Upper lobe of left lung (tissue), 4 donors: ENCODE results near the gene CCSER2.

Experiments used
- EP300 ChIP-seq, 4 donors: sonication (generic); formaldehyde crosslinking; IDR thresholded peaks; one replicate each; pipeline ENCODE4 v1.5.1; 2017; ENCODE audit warnings: antibody characterized with exemption in 4 of 4, control low read depth in 2 of 4
- TF ChIP-seq, protein P1 (sequence below), 6 experiments: fragments of 450-650 bp in 4 of 6; fragments of 200-600 bp in 2 of 6; sonication (generic) in 2 of 6; IDR thresholded peaks; one replicate each; pipeline ENCODE4 v1.5.1; 2016 to 2019; ENCODE audit warnings: antibody characterized with exemption in 6 of 6

GRCh38 chr10:84539216-84539615, 210.8 kb downstream of the CCSER2 start:
- TF ChIP-seq EP300 (IDR thresholded peaks at IDR 0.05), result no peak
- TF ChIP-seq, protein P1, sequence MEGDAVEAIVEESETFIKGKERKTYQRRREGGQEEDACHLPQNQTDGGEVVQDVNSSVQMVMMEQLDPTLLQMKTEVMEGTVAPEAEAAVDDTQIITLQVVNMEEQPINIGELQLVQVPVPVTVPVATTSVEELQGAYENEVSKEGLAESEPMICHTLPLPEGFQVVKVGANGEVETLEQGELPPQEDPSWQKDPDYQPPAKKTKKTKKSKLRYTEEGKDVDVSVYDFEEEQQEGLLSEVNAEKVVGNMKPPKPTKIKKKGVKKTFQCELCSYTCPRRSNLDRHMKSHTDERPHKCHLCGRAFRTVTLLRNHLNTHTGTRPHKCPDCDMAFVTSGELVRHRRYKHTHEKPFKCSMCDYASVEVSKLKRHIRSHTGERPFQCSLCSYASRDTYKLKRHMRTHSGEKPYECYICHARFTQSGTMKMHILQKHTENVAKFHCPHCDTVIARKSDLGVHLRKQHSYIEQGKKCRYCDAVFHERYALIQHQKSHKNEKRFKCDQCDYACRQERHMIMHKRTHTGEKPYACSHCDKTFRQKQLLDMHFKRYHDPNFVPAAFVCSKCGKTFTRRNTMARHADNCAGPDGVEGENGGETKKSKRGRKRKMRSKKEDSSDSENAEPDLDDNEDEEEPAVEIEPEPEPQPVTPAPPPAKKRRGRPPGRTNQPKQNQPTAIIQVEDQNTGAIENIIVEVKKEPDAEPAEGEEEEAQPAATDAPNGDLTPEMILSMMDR (IDR thresholded peaks at IDR 0.05), result no peak
